Aorta (tissue), 5 donors: ENCODE results near the gene FBXO3. TPM values are rescaled to one million over a fixed set of nuclear protein-coding genes. Genes with fewer than 3 reads are reported as not detected.
"Not testable (repeated sequence)": the region's sequence is repeated elsewhere in the genome, so short reads cannot be mapped to it uniquely, and the experiment has no call there.

Source experiments
- ATAC-seq: fragments of 200-7000 bp; cut with Tn5 transposase; one replicate; pipeline ENCODE4 v1.9.1; 2022; ENCODE audit warnings: moderate library complexity; ENCODE audit not compliant: low FRiP score
- DNase-seq, 2 donors: peaks; one replicate each; pipeline ENCODE4 v3.0.0-alpha.2; 2020
- H3K27ac ChIP-seq, 2 donors: one replicate each; pipeline ENCODE4 v1.5.1; 2013; ENCODE audit warnings: low read length in 2 of 2, mild to moderate bottlenecking in 2 of 2, moderate library complexity in 2 of 2, control low read depth in 1 of 2, inconsistent platforms in 1 of 2, low read depth in 1 of 2
- H3K27me3 ChIP-seq, 2 donors: one replicate each; pipeline ENCODE4 v1.6.1; 2013; ENCODE audit warnings: control low read depth in 1 of 2, low read length in 1 of 2, mild to moderate bottlenecking in 1 of 2, moderate library complexity in 1 of 2; ENCODE audit not compliant: insufficient read depth in 2 of 2, control insufficient read depth in 1 of 2
- H3K36me3 ChIP-seq, 2 donors: one replicate each; pipeline ENCODE4 v1.6.1; 2013; ENCODE audit warnings: control low read depth in 1 of 2, low read length in 1 of 2, mild to moderate bottlenecking in 1 of 2; ENCODE audit not compliant: insufficient read depth in 2 of 2, control insufficient read depth in 1 of 2
- H3K4me1 ChIP-seq, 2 donors: one replicate each; pipeline ENCODE4 v1.6.1; 2013; ENCODE audit warnings: low read length in 2 of 2, control low read depth in 1 of 2, mild to moderate bottlenecking in 1 of 2, moderate library complexity in 1 of 2; ENCODE audit not compliant: insufficient read depth in 2 of 2, control insufficient read depth in 1 of 2
- H3K4me3 ChIP-seq, 2 donors: one replicate each; pipeline ENCODE4 v1.5.1; 2013; ENCODE audit warnings: low read length in 2 of 2, control low read depth in 1 of 2, mild to moderate bottlenecking in 1 of 2
- H3K9me3 ChIP-seq: one replicate; pipeline ENCODE4 v1.6.1; 2013; ENCODE audit warnings: mild to moderate bottlenecking, low read length; ENCODE audit not compliant: control insufficient read depth
- WGBS, 2 donors: extraction: QIAGEN DNeasy Blood & Tissue Kit; methylation state at CpG; one replicate each; pipeline ENCODE4 v1.1.7; 2013; 5-methylcytosine and 5-hydroxymethylcytosine counted together
- intact Hi-C, 2 donors: fragments of 100-400 bp; cut with DNase I; formaldehyde crosslinking; loops; one replicate each; pipeline versions ENCODE4 v1.14.2 to v1.15.0; 2022
- polyA plus RNA-seq, 2 donors: library from polyadenylated mRNA; stranded (reverse); fragments of 200-250 nt; gene quantifications; one replicate each; pipeline ENCODE4 v1.2.3, GENCODE V29; 2013
- total RNA-seq, 2 donors: library from RNA; stranded (reverse); fragmentation: NEBNext Ultra II Directional; extraction: Animal tissue kit (Norgen Biotek cat#: 25700); gene quantifications; one replicate each; pipeline ENCODE4 v1.2.1, GENCODE V29; 2021
- donor health status: healthy with polysubstance abuse.
- donor health status: Bipolar disorder and iron deficiency.
- donor health status: DM: no; HTN: no; CAD: no.
- donor health status: DM: no; HTN: no; CAD: no.
- donor health status: DM: yes; HTN: yes; CAD: no.

Gene FBXO3
- total and polyA plus RNA-seq, 4 donors, result 17.8 to 35.8 (median 30.9) TPM

- intact Hi-C loops, H3K36me3 ChIP-seq, DNase-seq, H3K27me3 ChIP-seq, H3K4me3 ChIP-seq, H3K4me1 ChIP-seq, H3K27ac ChIP-seq, ATAC-seq, H3K9me3 ChIP-seq: not testable (repeated sequence)
- WGBS, 2 donors, result 75 to 76% methylated on average over 1 of the region's 1 CpG
Observed at GRCh38 chr11:33727539-33727938, 46.8 kb downstream of the FBXO3 start.

DNA sequence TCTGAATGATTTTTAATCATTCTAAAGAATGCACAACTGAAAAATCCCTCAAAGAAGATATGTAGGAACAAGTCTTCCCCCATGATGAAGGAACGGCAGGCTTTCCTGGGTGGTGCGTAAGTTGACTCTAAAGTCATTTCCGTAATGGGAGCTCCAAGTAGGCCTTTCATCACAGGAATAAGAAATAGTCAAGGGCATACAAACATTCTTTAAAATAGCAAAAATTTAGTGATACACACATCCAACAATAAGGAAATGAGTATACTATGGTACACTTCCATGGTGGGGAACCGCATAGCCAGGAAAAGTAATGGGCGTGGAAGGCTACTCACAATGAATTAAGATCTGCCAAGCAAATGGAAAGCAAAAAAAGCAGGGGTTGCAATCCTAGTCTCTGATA is 48.8 kb downstream of the FBXO3 start:
- H3K9me3 ChIP-seq, result no peaks in the 10 kb centered on the region
- intact Hi-C loops, result no loop called here

DNA sequence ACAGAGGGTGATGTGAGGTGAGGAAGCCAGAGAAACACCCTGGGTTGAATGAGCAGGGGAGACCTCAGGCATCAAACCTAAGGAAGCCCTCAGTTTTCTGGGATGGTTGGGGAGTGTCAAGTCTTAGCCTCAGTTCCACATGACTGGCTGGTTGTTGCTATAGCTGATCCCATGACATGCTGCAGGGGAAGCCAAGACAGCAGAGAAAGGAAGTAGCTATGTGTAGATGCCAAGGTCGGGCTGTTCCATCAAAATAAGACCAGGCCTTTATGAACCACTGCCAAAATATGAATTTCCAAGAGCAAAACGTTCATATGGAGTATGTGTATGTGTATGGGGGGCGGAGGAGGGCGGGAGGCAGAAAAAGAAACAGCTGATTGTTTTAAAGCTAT is 49.7 kb downstream of the FBXO3 start:
- Histone ChIP-seq H3K27ac (peak overlapping the region in 1 of 2 donors; percentile 31), H3K4me3 (no peak overlapping the region), H3K9me3 (no peaks in the 10 kb centered on the region), H3K27me3 (no peaks in the 10 kb centered on the region), H3K36me3 (peaks cover 0 to 3% of the 10 kb centered on the region in 2 donors), H3K4me1 (peaks cover 0 to 2% of the 10 kb centered on the region in 2 donors)
- DNase-seq (peak in 1 of 2 donors; percentile 65), ATAC-seq (peak; percentile 72)
- WGBS, 2 donors, result 38 to 41% methylated on average over 4 of the region's 4 CpGs
- intact Hi-C loops, result no loop called here

More for the DNA sequence above, 48.8 kb downstream of the FBXO3 start:
- Histone ChIP-seq H3K4me1 (peaks cover 0 to 2% of the 10 kb centered on the region in 2 donors), H3K36me3 (peaks cover 0 to 3% of the 10 kb centered on the region in 2 donors), H3K27ac (no peak overlapping the region), H3K27me3 (no peaks in the 10 kb centered on the region), H3K4me3 (no peak overlapping the region)
- DNase-seq (no peak), ATAC-seq (no peak)
- WGBS, 2 donors, result 78 to 87% methylated on average over 5 of the region's 5 CpGs

- H3K27me3 ChIP-seq, result no peaks in the 10 kb centered on the region
- H3K9me3 ChIP-seq, result no peaks in the 10 kb centered on the region
- WGBS, 2 donors, result 77 to 79% methylated on average over 6 of the region's 6 CpGs
- H3K27ac ChIP-seq, result no peak overlapping the region
- peaks cover 0 to 2% of the 10 kb centered on the region in 2 donors for H3K4me1 ChIP-seq
- ATAC-seq (peak; percentile 70), DNase-seq (no peak)
- intact Hi-C loops, result no loop called here
- peaks cover 0 to 8% of the 10 kb centered on the region in 2 donors for H3K36me3 ChIP-seq
- H3K4me3 ChIP-seq, result no peak overlapping the region
Observed at GRCh38 chr11:33723238-33723881, 51.0 kb downstream of the FBXO3 start.

GRCh38 chr11:33722590-33723234 is 51.6 kb downstream of the FBXO3 start:
- intact Hi-C loops, result no loop called here
- peaks cover 0 to 8% of the 10 kb centered on the region in 2 donors for H3K36me3 ChIP-seq
- no peaks in the 10 kb centered on the region for H3K9me3 ChIP-seq
- DNase-seq (peak; percentile 64 to 83), ATAC-seq (peak; percentile 37)
- no peaks in the 10 kb centered on the region for H3K27me3 ChIP-seq
- no peak overlapping the region for H3K4me3 ChIP-seq
- peaks cover 0 to 2% of the 10 kb centered on the region in 2 donors for H3K4me1 ChIP-seq
- WGBS, 2 donors, result 76 to 83% methylated on average over 2 of the region's 2 CpGs
- no peak overlapping the region for H3K27ac ChIP-seq

DNA sequence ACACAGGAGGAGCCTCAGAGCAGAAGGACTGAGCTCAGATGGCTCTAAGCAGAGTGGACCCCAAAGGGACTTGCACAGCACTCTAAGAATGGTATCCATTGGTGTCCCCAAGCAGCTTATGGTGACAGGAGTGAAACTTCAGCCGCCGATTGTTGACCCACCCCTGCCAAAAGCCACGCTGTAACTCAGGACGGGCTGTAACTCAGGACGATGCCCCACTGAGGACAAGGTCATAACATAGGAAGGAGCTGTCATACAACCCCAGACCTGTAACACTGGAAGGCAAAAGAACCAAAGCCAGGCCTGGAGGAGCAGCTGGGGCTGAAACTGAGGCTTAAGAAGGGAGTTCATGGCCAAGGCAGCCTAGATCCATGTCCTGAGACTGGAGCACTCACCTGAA is 52.3 kb downstream of the FBXO3 start:
- Histone ChIP-seq H3K9me3 (no peaks in the 10 kb centered on the region), H3K4me1 (peaks cover 0 to 2% of the 10 kb centered on the region in 2 donors), H3K27me3 (no peaks in the 10 kb centered on the region), H3K4me3 (no peak overlapping the region), H3K27ac (no peak overlapping the region), H3K36me3 (peaks cover 0 to 8% of the 10 kb centered on the region in 2 donors)
- no peak for ATAC-seq
- 75 to 81% methylated on average over 5 of the region's 5 CpGs for WGBS, 2 donors
- no peak for DNase-seq
- intact Hi-C loops, result no loop called here

- ATAC-seq (no peak), DNase-seq (no peak)
- 0 to 8% methylated on average over 1 of the region's 1 CpG for WGBS, 2 donors
- no peak overlapping the region for H3K27ac ChIP-seq
- H3K9me3 ChIP-seq, result no peaks in the 10 kb centered on the region
- H3K4me1 ChIP-seq, result peaks cover 0 to 2% of the 10 kb centered on the region in 2 donors
- H3K4me3 ChIP-seq, result no peak overlapping the region
- no peaks in the 10 kb centered on the region for H3K27me3 ChIP-seq
- H3K36me3 ChIP-seq, result peaks cover 0 to 12% of the 10 kb centered on the region in 2 donors
- intact Hi-C loops, result no loop called here
Observed at GRCh38 chr11:33721426-33721825, 52.9 kb downstream of the FBXO3 start.

DNA sequence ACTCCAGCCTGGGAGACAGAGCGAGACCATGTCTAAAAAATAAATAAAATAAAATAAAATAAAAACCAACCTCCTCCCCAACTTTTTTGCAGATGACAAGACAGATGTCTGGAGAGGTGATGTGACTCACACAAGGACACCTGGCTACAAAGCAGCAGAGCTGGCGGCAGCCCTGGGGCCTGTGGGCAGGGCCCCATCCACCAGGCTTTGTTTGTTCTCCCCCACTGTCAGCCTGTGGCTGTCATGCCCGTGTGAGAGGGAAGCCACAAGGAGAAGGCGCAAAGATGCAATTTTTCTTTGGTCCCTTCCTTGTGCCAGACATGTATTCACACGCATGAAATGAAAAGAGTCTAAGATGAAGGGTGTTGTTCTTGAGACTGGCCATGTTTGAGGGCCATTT is 54.7 kb downstream of the FBXO3 start:
- Histone ChIP-seq H3K4me1 (peaks cover 0 to 2% of the 10 kb centered on the region in 2 donors), H3K36me3 (peaks cover 0 to 14% of the 10 kb centered on the region in 2 donors), H3K9me3 (no peaks in the 10 kb centered on the region), H3K27ac (no peak overlapping the region), H3K4me3 (no peak overlapping the region), H3K27me3 (no peaks in the 10 kb centered on the region)
- intact Hi-C loops, result no loop called here
- DNase-seq (no peak), ATAC-seq (no peak)
- WGBS, 2 donors, result 79 to 83% methylated on average over 5 of the region's 5 CpGs

GRCh38 chr11:33718440-33718839 is 55.9 kb downstream of the FBXO3 start:
- DNase-seq, result no peak
- intact Hi-C loops, result no loop called here
- H3K27ac ChIP-seq, result no peak overlapping the region
- H3K4me1 ChIP-seq, result peaks cover 0 to 1% of the 10 kb centered on the region in 2 donors
- H3K27me3 ChIP-seq, result no peaks in the 10 kb centered on the region
- no peak overlapping the region for H3K4me3 ChIP-seq
- WGBS, 2 donors, result 74 to 89% methylated on average over 2 of the region's 2 CpGs
- H3K36me3 ChIP-seq, result peaks cover 6 to 18% of the 10 kb centered on the region in 2 donors
- no peaks in the 10 kb centered on the region for H3K9me3 ChIP-seq
- no peak for ATAC-seq
